Astrocyte of the cerebellum (primary cell): ENCODE results near the gene SAFB.
A peak's percentile ranks its signal among the peaks of the same experiment; 100 is the strongest.

Source experiments
- DNase-seq: peaks from one replicate; pipeline ENCODE4 v3.0.0-alpha.2; 2011; ENCODE audit warnings: low read depth
- H3K4me3 ChIP-seq: 2 replicates; pipeline ENCODE4 v1.5.1; 2011; ENCODE audit warnings: mild to moderate bottlenecking, low read depth, low read length, moderate library complexity
- CTCF ChIP-seq: IDR thresholded peaks from 2 replicates; pipeline ENCODE4 v1.5.1; 2012; ENCODE audit warnings: low read length, low read depth, moderate library complexity, mild to moderate bottlenecking; ENCODE audit errors: missing control alignments
- in situ Hi-C: cut with HindIII; loops from 2 replicates; pipeline ENCODE4 v1.10.0; 2017; ENCODE audit warnings: low sequenced_read_pairs

SAFB gene

GRCh38 chr19:5690125-5690954 lies 67.5 kb downstream of the SAFB start, which contains the start of gene RPL36:
TSS of gene RPL36 (plus strand) at chr19:5690295. CDS start at chr19:5690508, 213 bp downstream.
- peak; percentile 91 for DNase-seq
- TF ChIP-seq CTCF, result peak; percentile 95
- in situ Hi-C loops, result no loop called here
- H3K4me3 ChIP-seq, result peak within 1 kb of the TSS; percentile 98

GRCh38 chr19:5690955-5691821 lies 68.3 kb downstream of the SAFB start:
- H3K4me3 ChIP-seq, result peak overlapping the region; percentile 98
- DNase-seq, result no peak
- in situ Hi-C loops, result no loop called here
- no peak for TF ChIP-seq CTCF

GRCh38 chr19:5691822-5692722 lies 69.2 kb downstream of the SAFB start:
- DNase-seq, result no peak
- in situ Hi-C loops, result no loop called here
- peak overlapping the region; percentile 98 for H3K4me3 ChIP-seq
- no peak for TF ChIP-seq CTCF

GRCh38 chr19:5692723-5693194 lies 69.9 kb downstream of the SAFB start:
- no peak overlapping the region for H3K4me3 ChIP-seq
- in situ Hi-C loops, result no loop called here
- no peak for DNase-seq
- TF ChIP-seq CTCF, result no peak

GRCh38 chr19:5693195-5694166 lies 70.6 kb downstream of the SAFB start:
- TF ChIP-seq CTCF, result no peak
- in situ Hi-C loops, result no loop called here
- DNase-seq, result no peak
- H3K4me3 ChIP-seq, result no peak overlapping the region
